Measurements from ENCODE around the gene PPP5C. TPM values are rescaled to one million over a fixed set of nuclear protein-coding genes. Genes with fewer than 3 reads are reported as not detected.

Gene PPP5C
- total and polyA plus RNA-seq, 7 donors, result 27.6 to 62.3 (median 43.9) TPM

- Histone ChIP-seq H3K4me3 (peak overlapping the region; percentile 32 to 60 (median 46)), H3K27ac (peak overlapping the region in 3 of 4 donors; percentile 45 to 56 (median 52)), H3K36me3 (no peaks in the 10 kb centered on the region), H3K4me1 (peaks cover 0 to 24% (median 15%) of the 10 kb centered on the region in 4 donors), H3K27me3 (peaks cover 0 to 56% (median 19%) of the 10 kb centered on the region in 3 donors), H3K9me3 (no peaks in the 10 kb centered on the region)
- intact Hi-C loops (cut with DNase I), result no loop called here
- TF ChIP-seq POLR2A (IDR thresholded peaks at IDR 0.05) (no peak), POLR2AphosphoS5 (IDR thresholded peaks at IDR 0.05) (no peak), CTCF (IDR thresholded peaks at IDR 0.05) (no peak), EP300 (IDR thresholded peaks at IDR 0.05) (no peak)
- 1 to 4% methylated on average over 32 of the region's 32 CpGs for WGBS, 2 donors
- peak; percentile 83 for DNase-seq
These were observed 79.7 kb downstream of the PPP5C start for GRCh38 chr19:46426506-46427162.

- H3K36me3 ChIP-seq, result no peaks in the 10 kb centered on the region
- no peak overlapping the region for H3K4me3 ChIP-seq
- H3K27ac ChIP-seq, result no peak overlapping the region
- peaks cover 0 to 24% (median 15%) of the 10 kb centered on the region in 4 donors for H3K4me1 ChIP-seq
- H3K9me3 ChIP-seq, result no peaks in the 10 kb centered on the region
- DNase-seq, result no peak
- intact Hi-C loops (cut with DNase I), result no loop called here
- TF ChIP-seq POLR2AphosphoS5 (IDR thresholded peaks at IDR 0.05) (no peak), EP300 (IDR thresholded peaks at IDR 0.05) (no peak), CTCF (IDR thresholded peaks at IDR 0.05) (no peak), POLR2A (IDR thresholded peaks at IDR 0.05) (no peak)
- H3K27me3 ChIP-seq, result peaks cover 0 to 52% (median 19%) of the 10 kb centered on the region in 3 donors
- WGBS, 2 donors, result 73 to 83% methylated on average over 17 of the region's 17 CpGs
These were observed 80.7 kb downstream of the PPP5C start for GRCh38 chr19:46427518-46428045.

- WGBS, 2 donors, result 28 to 29% methylated on average over 52 of the region's 52 CpGs
- H3K27ac ChIP-seq, result peak within 1 kb of the TSS in 1 of 4 donors; percentile 9
- H3K36me3 ChIP-seq, result no peaks in the 10 kb centered on the region
- peak within 1 kb of the TSS in 3 of 4 donors; percentile 6 to 38 (median 31) for H3K4me3 ChIP-seq
- H3K9me3 ChIP-seq, result no peaks in the 10 kb centered on the region
- DNase-seq, result peak; percentile 82
- H3K4me1 ChIP-seq, result peaks cover 0 to 24% (median 15%) of the 10 kb centered on the region in 4 donors
- TF ChIP-seq POLR2A (IDR thresholded peaks at IDR 0.05) (no peak), CTCF (IDR thresholded peaks at IDR 0.05) (no peak)
- peaks cover 0 to 56% (median 26%) of the 10 kb centered on the region in 3 donors for H3K27me3 ChIP-seq
- intact Hi-C loops (cut with DNase I), result no loop called here
These were observed 81.6 kb downstream of the PPP5C start, which contains the start of gene PNMA8C for GRCh38 chr19:46428239-46429135. Gene PNMA8C, minus strand, starts transcription at chr19:46428936. Its CDS starts 577 bp downstream, at chr19:46428359.

GRCh38 chr19:46429999-46430398 lies 83.1 kb downstream of the PPP5C start:
- H3K36me3 ChIP-seq, result no peaks in the 10 kb centered on the region
- H3K27me3 ChIP-seq, result peaks cover 0 to 55% (median 23%) of the 10 kb centered on the region in 3 donors
- H3K4me3 ChIP-seq, result no peak overlapping the region
- intact Hi-C loops (cut with DNase I), result no loop called here
- 59 to 70% methylated on average over 4 of the region's 4 CpGs for WGBS, 2 donors
- DNase-seq, result no peak
- TF ChIP-seq CTCF (IDR thresholded peaks at IDR 0.05) (no peak), POLR2A (IDR thresholded peaks at IDR 0.05) (no peak), POLR2AphosphoS5 (IDR thresholded peaks at IDR 0.05) (no peak), EP300 (IDR thresholded peaks at IDR 0.05) (no peak)
- H3K9me3 ChIP-seq, result no peaks in the 10 kb centered on the region
- peaks cover 0 to 24% (median 15%) of the 10 kb centered on the region in 4 donors for H3K4me1 ChIP-seq
- H3K27ac ChIP-seq, result no peak overlapping the region
